ENCODE measurements around the gene LPAR3.

GRCh38 chr1:84835169-84835568, 57.8 kb downstream of the LPAR3 start:
- TF ChIP-seq ZNF169 (tag by site-specific recombination; IDR thresholded peaks at IDR 0.05), result no peak
- no peak for TF ChIP-seq CTCF (tag by site-specific recombination; IDR thresholded peaks at IDR 0.05)
- no peak for TF ChIP-seq ZNF274 (IDR thresholded peaks at IDR 0.05; ENCODE audit: low read length)
- no peak for TF ChIP-seq ZNF274 (tag by site-specific recombination; IDR thresholded peaks at IDR 0.05; ENCODE audit: borderline replicate concordance)
- TF ChIP-seq ZNF19 (tag by site-specific recombination; IDR thresholded peaks at IDR 0.05; ENCODE audit: low read depth), result no peak
- no peak for TF ChIP-seq ZNF121 (tag by site-specific recombination; IDR thresholded peaks at IDR 0.05)
- no peak for TF ChIP-seq YY1 (tag by site-specific recombination; IDR thresholded peaks at IDR 0.05)
- TF ChIP-seq ZNF292 (tag by site-specific recombination; IDR thresholded peaks at IDR 0.05; ENCODE audit: borderline replicate concordance, low read depth), result no peak
- 0 out of 2 replicates have a peak, but pooled peaks have one; percentile 45 for TF ChIP-seq KLF8 (tag by site-specific recombination; IDR thresholded peaks at IDR 0.05)
- TF ChIP-seq GFI1B (tag by site-specific recombination; IDR thresholded peaks at IDR 0.05), result no peak
- TF ChIP-seq ZNF558 (tag by site-specific recombination; IDR thresholded peaks at IDR 0.05), result peak; percentile 58; the same call in 1 of the 2 replicates
